Measurements from ENCODE around the gene GRP. TPM values are rescaled to one million over a fixed set of nuclear protein-coding genes. Genes with fewer than 3 reads are reported as not detected.

Gene GRP
- total RNA-seq, 2 experiments from 2014 or later = not detected

DNA sequence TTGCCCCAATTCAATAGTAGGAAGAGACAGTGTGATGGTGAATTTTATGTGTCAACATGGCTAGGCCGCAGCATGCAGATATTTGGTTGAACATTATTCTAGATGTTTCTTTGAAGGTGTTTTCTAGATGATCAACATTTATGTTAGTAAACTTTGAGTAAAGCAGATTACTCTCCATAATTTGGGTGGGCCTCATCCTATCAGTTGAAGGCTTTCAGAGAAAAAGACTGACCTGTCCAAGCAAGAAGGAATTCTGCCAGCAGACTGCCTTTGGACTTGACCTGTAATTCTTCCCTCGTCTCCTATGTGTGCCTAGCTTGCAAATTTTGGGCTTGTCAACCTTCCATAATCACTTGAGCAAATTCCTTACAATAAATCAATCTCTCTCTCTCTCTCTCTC lies 8.3 kb upstream of the GRP start:
- Mint-ChIP-seq H3K4me1 (no peaks in the 10 kb centered on the region), H3K36me3 (no peaks in the 10 kb centered on the region), H3K27ac (no peak overlapping the region), H3K4me3 (no peak overlapping the region), H3K27me3 (peaks cover 22% of the 10 kb centered on the region), H3K9me3 (no peaks in the 10 kb centered on the region)
- DNase-seq = no peak

DNA sequence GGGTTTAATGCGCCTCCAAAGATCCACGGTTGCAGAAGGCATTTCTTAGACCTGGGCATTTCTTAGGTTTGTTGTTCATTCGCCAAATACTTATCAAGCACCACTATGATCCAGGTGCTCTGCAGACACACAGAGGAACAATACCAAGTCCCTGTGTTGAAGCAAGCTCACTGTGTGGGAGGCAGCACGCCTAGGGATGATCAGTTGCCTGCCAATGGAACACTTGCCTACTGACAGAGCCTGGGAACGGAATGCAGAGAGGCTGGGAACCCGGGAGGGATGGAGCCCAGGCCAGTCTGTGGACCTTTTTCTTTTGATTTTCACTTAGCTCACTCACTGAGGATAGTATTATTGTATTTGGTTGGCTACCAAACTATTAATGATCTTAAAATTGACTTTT lies 1.9 kb upstream of the GRP start:
- H3K27ac Mint-ChIP-seq = no peak overlapping the region
- H3K36me3 Mint-ChIP-seq = no peaks in the 10 kb centered on the region
- no peak for DNase-seq
- H3K4me3 Mint-ChIP-seq = no peak overlapping the region
- H3K27me3 Mint-ChIP-seq = peaks cover 66% of the 10 kb centered on the region
- H3K9me3 Mint-ChIP-seq = no peaks in the 10 kb centered on the region
- H3K4me1 Mint-ChIP-seq = peaks cover 6% of the 10 kb centered on the region

DNA sequence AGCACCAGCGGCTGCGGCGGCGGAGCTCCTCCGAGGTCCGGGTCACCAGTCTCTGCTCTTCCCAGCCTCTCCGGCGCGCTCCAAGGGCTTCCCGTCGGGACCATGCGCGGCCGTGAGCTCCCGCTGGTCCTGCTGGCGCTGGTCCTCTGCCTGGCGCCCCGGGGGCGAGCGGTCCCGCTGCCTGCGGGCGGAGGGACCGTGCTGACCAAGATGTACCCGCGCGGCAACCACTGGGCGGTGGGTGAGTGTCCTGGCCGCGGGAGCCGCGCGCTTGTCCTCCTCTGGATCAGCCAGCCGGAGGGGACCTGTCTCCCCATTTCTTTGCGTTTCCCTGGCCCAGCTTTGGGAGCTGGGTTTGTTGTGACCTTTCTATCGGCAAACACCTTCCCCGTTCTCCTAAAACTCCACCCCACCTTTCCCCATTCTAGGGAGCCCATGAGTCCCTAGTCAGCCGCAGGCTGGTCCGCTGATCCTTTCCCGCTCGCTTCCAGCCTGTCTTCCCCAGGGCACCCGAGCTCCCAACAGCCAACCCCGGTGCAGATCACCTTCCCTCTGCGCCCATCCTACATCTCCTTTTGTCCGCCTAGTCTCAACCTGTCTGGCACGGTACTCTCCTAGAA lies 316 bp downstream of the GRP start:
- H3K4me3 Mint-ChIP-seq = no peak overlapping the region
- no peaks in the 10 kb centered on the region for H3K9me3 Mint-ChIP-seq
- peaks cover 69% of the 10 kb centered on the region for H3K27me3 Mint-ChIP-seq
- DNase-seq = no peak
- no peaks in the 10 kb centered on the region for H3K36me3 Mint-ChIP-seq
- H3K27ac Mint-ChIP-seq = no peak overlapping the region
- peaks cover 6% of the 10 kb centered on the region for H3K4me1 Mint-ChIP-seq

DNA sequence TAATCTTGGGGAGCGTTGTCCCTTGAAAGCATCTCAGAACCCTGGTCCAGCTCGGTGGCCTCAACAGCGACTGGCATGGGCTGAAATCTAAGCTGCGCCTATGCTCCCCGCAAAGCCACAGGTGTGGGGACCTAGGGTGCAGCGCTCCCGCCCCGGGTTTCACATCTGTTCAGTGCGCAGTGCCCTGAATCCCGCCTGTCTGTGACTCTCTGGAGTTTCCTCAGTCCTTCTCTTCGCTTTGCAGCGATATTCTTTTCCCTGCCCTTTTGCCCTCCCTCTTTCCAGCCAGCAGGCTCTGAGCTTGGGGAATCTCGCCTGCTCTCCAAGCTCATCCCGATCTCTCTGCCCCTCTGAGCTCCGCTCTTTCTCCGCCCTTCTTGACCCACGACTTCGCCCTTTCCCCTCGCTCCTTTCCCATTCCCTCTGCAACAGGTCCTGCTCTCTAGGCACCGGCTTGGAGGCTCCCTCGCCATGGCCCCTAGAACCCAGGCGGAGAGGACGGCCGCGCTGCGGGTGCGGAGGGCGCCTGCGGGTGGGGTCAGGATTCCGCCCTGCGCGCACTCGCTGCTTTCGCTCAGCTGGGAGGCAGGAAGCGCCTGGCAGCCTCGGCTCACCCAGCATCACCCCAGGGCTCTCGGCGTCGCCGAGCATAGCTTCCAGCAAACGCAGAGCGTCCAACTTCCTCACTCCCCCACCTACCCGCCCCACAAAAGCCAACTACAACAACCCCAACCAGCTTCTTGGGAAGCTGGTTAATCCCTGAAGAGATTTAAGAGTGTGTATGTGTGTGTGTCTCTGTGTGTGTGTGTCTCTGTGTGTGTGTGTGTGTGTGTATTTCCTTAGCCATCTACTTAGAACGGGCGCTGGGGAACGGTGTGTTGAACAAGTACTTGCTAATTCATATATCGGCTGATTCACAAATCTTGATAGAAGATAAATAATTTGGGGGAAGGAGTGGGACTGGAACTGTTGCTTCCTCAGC lies 1.1 kb downstream of the GRP start:
- Mint-ChIP-seq H3K36me3 (no peaks in the 10 kb centered on the region), H3K4me1 (peaks cover 6% of the 10 kb centered on the region), H3K27me3 (peaks cover 74% of the 10 kb centered on the region), H3K27ac (no peak overlapping the region), H3K4me3 (no peak overlapping the region), H3K9me3 (no peaks in the 10 kb centered on the region)
- DNase-seq = no peak

DNA sequence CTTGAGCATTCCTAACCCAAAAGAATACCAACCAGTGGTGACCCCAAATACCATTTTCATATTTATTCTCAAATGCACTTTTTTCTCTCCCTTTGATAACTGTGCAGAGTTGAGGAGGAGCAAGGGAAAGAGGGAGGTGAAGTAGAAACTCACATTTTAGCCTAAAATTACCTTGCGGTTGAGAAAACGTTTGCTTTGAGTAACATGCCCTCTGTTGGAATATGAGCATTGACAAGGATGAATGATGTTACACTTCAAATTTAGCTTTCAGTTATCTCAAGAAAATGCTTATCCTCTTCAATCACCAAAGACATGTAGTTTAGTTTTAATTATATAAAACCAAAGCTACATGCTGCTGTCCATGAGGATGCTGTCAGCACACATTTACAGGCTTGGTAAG lies 2.4 kb downstream of the GRP start:
- DNase-seq = no peak
- no peaks in the 10 kb centered on the region for H3K9me3 Mint-ChIP-seq
- H3K27ac Mint-ChIP-seq = no peak overlapping the region
- peaks cover 76% of the 10 kb centered on the region for H3K27me3 Mint-ChIP-seq
- H3K36me3 Mint-ChIP-seq = no peaks in the 10 kb centered on the region
- peaks cover 6% of the 10 kb centered on the region for H3K4me1 Mint-ChIP-seq
- H3K4me3 Mint-ChIP-seq = no peak overlapping the region

DNA sequence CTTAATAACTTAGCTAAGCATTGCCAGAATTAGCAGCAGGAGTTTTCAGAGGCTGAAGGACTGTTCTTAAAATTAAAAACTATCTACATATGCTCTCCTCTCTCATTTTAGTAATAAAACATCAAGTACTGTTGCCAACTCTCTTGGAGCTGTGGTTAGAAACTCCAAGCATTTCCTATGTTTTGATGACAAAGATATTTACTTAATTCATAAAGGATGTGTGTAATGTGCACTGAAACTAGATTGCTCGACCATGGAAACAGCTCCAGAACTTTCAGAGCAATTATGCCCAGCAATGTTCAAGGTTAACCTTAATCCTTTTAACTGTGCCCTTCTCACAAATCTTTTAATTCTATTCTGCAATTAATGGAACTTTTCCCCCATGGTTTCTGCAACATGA lies 8.4 kb downstream of the GRP start:
- Mint-ChIP-seq H3K4me3 (no peak overlapping the region), H3K36me3 (no peaks in the 10 kb centered on the region), H3K9me3 (no peaks in the 10 kb centered on the region), H3K4me1 (no peaks in the 10 kb centered on the region), H3K27ac (no peak overlapping the region), H3K27me3 (peaks cover 61% of the 10 kb centered on the region)
- DNase-seq = no peak

DNA sequence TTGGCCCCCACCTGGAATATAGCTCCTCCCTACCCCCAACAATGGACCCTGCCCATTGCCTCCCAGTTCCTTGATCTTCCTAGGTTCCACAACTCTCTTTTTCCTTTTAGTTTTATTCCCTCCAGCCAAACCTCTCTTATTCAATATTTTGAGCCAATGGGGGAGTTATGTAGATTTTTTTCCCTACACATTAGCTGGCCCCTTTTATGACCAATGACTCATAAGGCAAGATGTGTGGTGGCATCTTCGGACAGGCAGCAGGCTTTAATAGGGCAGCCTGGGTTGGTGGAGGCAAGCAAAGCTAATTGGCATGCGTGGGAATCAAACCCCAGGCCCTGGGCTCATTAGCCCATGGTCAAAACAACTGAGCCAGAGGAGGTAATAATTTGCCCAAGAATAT lies 9.2 kb downstream of the GRP start:
- Mint-ChIP-seq H3K9me3 (no peaks in the 10 kb centered on the region), H3K4me3 (no peak overlapping the region), H3K27me3 (peaks cover 56% of the 10 kb centered on the region), H3K27ac (no peak overlapping the region), H3K4me1 (no peaks in the 10 kb centered on the region), H3K36me3 (no peaks in the 10 kb centered on the region)
- no peak for DNase-seq

DNA sequence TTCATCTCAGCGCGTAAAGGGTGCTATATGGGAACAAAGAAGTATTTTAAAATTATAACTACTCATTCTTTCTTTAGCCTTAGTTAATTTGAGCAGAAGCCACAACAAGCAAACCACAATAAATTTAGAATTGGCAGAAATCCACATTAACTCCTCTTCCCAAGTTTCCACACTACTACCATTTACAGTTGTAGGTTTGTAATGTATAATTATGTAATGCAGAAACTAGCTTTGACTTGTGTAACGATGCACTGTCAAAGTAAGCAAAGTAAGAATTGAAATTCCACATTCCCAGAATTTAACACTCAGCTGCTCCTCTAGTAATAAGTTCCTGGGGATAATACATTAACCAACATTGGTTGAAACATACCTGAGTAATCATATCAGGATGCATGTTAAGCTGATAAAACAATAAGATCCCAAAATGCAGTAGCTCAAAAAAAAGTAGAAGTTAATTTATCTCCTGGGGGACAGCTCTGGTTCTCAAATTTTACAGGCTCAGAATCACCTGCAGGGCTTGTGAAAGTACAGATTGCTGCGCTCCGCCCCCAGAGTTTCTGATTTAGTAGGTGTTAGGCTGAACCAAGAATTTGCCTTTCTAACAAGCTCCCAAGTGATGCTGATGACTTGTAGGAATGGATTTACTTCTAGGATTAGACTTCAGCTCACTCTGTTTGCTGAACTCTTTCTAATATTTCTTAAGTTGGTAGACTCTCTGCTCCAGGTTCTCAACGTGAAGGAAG lies 9.9 kb downstream of the GRP start:
- H3K4me3 Mint-ChIP-seq = no peak overlapping the region
- H3K9me3 Mint-ChIP-seq = no peaks in the 10 kb centered on the region
- H3K27ac Mint-ChIP-seq = no peak overlapping the region
- DNase-seq = no peak
- H3K36me3 Mint-ChIP-seq = no peaks in the 10 kb centered on the region
- no peaks in the 10 kb centered on the region for H3K4me1 Mint-ChIP-seq
- peaks cover 56% of the 10 kb centered on the region for H3K27me3 Mint-ChIP-seq

DNA sequence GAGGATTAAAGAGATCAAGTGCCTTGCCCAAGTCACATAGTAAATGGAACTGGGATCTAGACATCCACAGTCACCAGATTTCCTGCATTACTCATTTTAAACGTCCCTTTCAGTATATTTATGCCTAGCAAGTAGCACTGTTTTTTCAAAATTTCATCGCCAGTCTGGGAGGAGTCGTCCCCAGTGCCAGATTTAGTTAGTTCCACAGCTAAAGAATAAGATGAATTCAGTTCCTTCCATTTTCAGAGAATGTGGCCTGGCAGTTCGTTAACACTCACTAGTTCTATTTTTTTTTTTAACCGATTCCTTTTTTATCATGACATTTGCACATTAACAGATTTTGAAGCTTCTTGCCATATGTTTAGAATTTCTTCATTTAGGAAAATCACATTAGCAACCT lies 11.2 kb downstream of the GRP start:
- H3K36me3 Mint-ChIP-seq = no peaks in the 10 kb centered on the region
- H3K4me1 Mint-ChIP-seq = no peaks in the 10 kb centered on the region
- no peaks in the 10 kb centered on the region for H3K9me3 Mint-ChIP-seq
- H3K4me3 Mint-ChIP-seq = no peak overlapping the region
- peaks cover 57% of the 10 kb centered on the region for H3K27me3 Mint-ChIP-seq
- DNase-seq = no peak
- no peak overlapping the region for H3K27ac Mint-ChIP-seq

DNA sequence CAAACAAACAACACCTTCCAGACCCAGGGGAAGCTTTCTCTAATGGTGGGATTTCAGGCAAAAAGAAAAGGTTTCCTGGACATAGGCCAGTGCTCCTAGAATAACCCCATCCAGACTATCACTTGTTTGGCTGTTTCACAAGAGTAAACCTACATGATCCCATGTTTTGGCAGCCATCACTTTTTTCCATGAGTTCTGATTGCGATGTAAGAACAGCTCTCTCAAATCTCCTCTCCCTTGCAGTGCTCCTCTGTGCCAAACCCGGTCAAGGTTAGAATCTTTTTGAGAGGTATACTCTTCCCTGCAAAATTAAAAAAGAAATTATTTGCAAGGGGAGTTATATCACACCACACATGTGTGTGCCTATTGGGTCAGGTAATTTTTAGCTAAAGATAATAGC lies 11.9 kb downstream of the GRP start:
- no peak overlapping the region for H3K27ac Mint-ChIP-seq
- DNase-seq = no peak
- no peaks in the 10 kb centered on the region for H3K36me3 Mint-ChIP-seq
- H3K9me3 Mint-ChIP-seq = peaks cover 2% of the 10 kb centered on the region
- no peaks in the 10 kb centered on the region for H3K4me1 Mint-ChIP-seq
- H3K27me3 Mint-ChIP-seq = peaks cover 60% of the 10 kb centered on the region
- H3K4me3 Mint-ChIP-seq = no peak overlapping the region

DNA sequence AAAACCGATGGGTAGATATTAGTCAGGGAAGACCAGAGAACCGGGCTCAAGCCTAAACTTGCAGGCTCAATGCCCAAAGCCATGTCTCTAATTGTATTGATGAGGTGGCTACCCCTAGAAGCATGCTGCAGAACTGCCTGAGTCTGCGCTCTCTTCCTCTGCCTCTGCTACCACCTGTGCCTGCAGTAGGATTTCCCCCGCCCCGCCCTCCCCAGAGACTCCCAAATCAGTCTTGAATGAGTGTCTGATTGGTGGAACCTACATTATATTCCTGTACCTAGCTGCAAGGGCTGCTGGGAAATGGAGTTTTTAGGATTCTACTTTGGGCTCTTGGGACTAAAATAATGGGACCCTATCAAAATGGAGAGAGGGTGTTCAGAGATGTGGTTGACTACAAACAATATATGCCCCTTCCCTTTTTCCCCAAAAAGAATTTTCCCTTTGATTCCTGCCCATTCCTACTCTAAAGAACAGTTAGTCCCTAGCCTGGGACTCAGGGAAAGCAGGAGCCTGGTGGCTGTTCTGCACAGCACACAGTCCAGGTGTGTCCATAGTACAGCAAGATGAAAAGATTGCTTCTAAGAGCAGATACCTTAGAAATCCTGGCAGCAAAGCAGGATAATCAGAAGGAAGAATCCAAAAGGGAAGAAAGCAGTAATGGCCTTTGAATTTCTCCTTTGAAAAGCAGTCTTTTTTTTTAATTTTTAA lies 12.5 kb downstream of the GRP start:
- DNase-seq = no peak
- Mint-ChIP-seq H3K4me3 (no peak overlapping the region), H3K27ac (no peak overlapping the region), H3K27me3 (peaks cover 55% of the 10 kb centered on the region), H3K4me1 (no peaks in the 10 kb centered on the region), H3K9me3 (peaks cover 2% of the 10 kb centered on the region), H3K36me3 (no peaks in the 10 kb centered on the region)

DNA sequence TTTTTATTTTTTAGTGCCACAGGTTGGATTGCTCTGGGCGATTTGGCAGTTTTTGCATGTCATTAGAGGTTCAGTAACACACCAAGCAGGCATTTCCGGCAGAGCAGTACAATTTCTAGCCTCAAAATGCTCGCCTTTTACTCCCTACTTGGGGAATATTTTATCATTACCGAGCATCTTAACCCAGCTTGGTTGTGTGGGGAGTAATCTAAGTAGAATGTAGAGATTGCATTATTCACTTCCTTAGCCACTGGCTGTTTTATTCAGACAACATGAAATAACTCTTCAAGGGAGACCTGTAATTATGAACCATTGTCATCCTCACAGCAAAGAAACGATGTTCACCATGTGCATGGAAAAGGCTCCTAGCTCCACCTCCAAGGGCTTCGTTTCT lies 13.1 kb downstream of the GRP start:
- Mint-ChIP-seq H3K27me3 (peaks cover 54% of the 10 kb centered on the region), H3K36me3 (no peaks in the 10 kb centered on the region), H3K4me3 (no peak overlapping the region), H3K9me3 (peaks cover 2% of the 10 kb centered on the region), H3K4me1 (no peaks in the 10 kb centered on the region), H3K27ac (no peak overlapping the region)
- DNase-seq = no peak

DNA sequence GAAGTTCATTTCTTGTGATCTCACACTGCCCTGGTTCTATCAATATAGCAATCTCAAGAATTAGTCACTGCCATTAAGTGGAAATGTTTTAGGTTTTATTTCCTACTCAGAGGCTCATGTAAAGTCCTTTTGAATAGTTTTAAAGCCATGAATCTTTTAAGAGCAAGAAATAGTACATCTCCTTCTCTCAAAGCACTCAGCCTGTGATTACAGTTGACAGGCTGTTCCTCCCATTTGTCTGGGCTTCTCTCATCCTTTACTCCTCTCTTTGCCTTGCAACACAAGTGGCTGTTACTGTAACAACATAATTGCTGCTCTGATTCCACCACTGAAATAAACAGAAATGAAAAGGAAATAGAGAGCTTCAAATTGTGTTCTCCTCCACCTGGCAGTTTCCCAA lies 18.4 kb downstream of the GRP start:
- H3K4me1 Mint-ChIP-seq = no peaks in the 10 kb centered on the region
- DNase-seq = no peak
- no peak overlapping the region for H3K4me3 Mint-ChIP-seq
- no peaks in the 10 kb centered on the region for H3K36me3 Mint-ChIP-seq
- no peak overlapping the region for H3K27ac Mint-ChIP-seq
- H3K9me3 Mint-ChIP-seq = peaks cover 3% of the 10 kb centered on the region
- H3K27me3 Mint-ChIP-seq = peaks cover 38% of the 10 kb centered on the region

DNA sequence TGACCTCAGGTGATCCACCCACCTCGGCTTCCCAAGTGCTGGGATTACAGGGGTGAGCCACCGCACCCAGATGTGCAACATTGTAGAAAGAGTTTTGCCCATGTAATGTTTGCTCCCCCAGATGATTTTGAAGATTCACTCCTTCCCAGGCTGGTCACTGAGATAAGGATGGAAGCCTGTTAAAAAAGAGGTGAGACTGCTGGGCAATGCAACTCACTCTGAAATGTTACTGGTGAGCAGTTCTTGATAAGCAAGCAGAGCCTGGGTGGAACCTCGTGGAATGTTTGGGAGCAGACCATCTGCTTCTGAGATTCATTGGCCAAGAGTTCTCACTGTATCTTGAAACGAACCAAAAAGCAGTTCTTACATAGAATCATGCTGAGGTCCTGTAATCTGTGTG lies 19.7 kb downstream of the GRP start:
- Mint-ChIP-seq H3K4me3 (no peak overlapping the region), H3K36me3 (no peaks in the 10 kb centered on the region), H3K9me3 (peaks cover 3% of the 10 kb centered on the region), H3K27me3 (peaks cover 49% of the 10 kb centered on the region), H3K27ac (no peak overlapping the region), H3K4me1 (no peaks in the 10 kb centered on the region)
- no peak for DNase-seq

DNA sequence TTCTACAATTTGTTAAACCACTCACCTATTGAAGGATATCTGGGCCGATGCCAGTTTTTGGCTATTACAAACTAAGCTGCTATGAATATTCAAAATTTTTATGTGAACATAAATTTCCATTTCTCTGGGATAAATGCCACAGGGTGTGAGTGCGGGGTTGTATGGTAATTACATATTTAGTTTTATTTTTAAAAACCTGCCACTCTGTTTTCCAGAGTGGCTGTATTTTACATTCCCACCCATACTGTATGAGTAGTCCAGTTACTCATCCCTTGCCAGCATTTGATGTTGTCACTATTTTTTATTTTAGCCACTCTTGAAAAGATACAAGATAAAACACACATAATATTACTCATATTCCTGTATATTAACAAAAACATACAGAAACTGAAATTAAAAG lies 22.9 kb downstream of the GRP start:
- no peak overlapping the region for H3K27ac Mint-ChIP-seq
- peaks cover 59% of the 10 kb centered on the region for H3K27me3 Mint-ChIP-seq
- H3K4me1 Mint-ChIP-seq = no peaks in the 10 kb centered on the region
- DNase-seq = no peak
- H3K36me3 Mint-ChIP-seq = no peaks in the 10 kb centered on the region
- H3K4me3 Mint-ChIP-seq = no peak overlapping the region
- peaks cover 1% of the 10 kb centered on the region for H3K9me3 Mint-ChIP-seq
